GM12872 (cell line): ENCODE results near the gene TMEM144.

Experiments used
- CTCF ChIP-seq: IDR thresholded peaks from 3 replicates; pipeline ENCODE4 v1.5.1; 2011; ENCODE audit warnings: low read depth, mild to moderate bottlenecking, low read length, moderate library complexity; ENCODE audit not compliant: insufficient read depth

Gene TMEM144

GRCh38 chr4:158209825-158210807 is at the start of gene TMEM144:
TMEM144 (plus strand) TSS chr4:158210486; CDS start chr4:158212668, 2,182 bp downstream.
- TF ChIP-seq CTCF: no peak

- TF ChIP-seq CTCF: no peak
Observed at GRCh38 chr4:158161551-158162354, 48.5 kb upstream of the TMEM144 start.

GRCh38 chr4:158162631-158163030 is 47.7 kb upstream of the TMEM144 start:
- no peak for TF ChIP-seq CTCF

- TF ChIP-seq CTCF: no peak
Observed at GRCh38 chr4:158163941-158164767, 46.1 kb upstream of the TMEM144 start.

GRCh38 chr4:158164768-158165213 is 45.5 kb upstream of the TMEM144 start:
- no peak for TF ChIP-seq CTCF

GRCh38 chr4:158166701-158167100 is 43.6 kb upstream of the TMEM144 start:
- TF ChIP-seq CTCF: no peak
